ENCODE results near the gene KDM4B.

KDM4B gene

DNA sequence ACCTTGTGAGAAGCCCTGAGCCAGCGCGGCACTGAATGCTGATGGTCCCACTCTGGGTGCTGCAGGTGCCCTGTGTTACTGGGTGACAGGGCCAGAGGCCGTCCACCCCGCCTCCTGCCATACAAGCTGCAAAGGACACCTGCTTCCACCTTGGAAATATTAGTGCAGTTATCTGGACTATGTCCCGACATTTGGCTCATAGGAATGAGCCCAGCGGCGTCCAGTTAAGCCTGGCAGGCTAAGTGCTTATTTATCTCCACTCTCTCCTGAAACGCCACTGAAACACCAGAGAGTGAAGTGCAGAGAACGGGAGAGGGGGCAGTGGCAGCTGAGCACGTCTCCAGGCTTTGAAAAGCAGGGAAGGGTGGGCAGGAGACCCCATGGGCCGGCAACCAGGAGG lies 145.8 kb downstream of the KDM4B start:
- no peak for DNase-seq (ENCODE audit: low read depth in 2 of 2)
- no peak overlapping the region for H3K4me3 ChIP-seq (replicated peaks in 1 of 2; ENCODE audit: low read depth in 2 of 2, low read length in 2 of 2)
- TF ChIP-seq, protein P1, sequence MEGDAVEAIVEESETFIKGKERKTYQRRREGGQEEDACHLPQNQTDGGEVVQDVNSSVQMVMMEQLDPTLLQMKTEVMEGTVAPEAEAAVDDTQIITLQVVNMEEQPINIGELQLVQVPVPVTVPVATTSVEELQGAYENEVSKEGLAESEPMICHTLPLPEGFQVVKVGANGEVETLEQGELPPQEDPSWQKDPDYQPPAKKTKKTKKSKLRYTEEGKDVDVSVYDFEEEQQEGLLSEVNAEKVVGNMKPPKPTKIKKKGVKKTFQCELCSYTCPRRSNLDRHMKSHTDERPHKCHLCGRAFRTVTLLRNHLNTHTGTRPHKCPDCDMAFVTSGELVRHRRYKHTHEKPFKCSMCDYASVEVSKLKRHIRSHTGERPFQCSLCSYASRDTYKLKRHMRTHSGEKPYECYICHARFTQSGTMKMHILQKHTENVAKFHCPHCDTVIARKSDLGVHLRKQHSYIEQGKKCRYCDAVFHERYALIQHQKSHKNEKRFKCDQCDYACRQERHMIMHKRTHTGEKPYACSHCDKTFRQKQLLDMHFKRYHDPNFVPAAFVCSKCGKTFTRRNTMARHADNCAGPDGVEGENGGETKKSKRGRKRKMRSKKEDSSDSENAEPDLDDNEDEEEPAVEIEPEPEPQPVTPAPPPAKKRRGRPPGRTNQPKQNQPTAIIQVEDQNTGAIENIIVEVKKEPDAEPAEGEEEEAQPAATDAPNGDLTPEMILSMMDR (IDR thresholded peaks at IDR 0.05; ENCODE audit: low read depth, low read length) = no peak

DNA sequence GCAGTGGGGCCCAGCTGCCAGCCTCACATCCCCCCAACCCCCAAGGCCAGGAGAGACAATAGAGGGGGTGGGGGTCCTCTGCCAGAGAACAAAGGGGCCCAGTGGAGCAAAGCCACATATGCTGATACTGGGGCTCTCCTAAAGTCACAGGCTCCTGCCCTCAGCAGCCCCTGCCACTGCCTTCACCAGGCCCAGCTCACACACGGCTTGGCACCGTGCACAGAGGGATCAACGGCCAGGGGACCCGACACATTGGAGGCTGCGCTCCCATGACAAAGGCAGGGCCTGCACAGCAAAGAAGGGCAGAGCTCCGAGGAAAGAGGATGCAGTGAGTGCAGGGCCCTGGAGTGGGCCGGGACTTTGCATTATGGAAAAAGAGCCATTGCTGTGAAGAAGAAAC lies 146.4 kb downstream of the KDM4B start:
- no peak for DNase-seq (ENCODE audit: low read depth in 2 of 2)
- TF ChIP-seq, protein P1 (IDR thresholded peaks at IDR 0.05; ENCODE audit: low read depth, low read length) = no peak
- H3K4me3 ChIP-seq (replicated peaks in 1 of 2; ENCODE audit: low read depth in 2 of 2, low read length in 2 of 2) = no peak overlapping the region

DNA sequence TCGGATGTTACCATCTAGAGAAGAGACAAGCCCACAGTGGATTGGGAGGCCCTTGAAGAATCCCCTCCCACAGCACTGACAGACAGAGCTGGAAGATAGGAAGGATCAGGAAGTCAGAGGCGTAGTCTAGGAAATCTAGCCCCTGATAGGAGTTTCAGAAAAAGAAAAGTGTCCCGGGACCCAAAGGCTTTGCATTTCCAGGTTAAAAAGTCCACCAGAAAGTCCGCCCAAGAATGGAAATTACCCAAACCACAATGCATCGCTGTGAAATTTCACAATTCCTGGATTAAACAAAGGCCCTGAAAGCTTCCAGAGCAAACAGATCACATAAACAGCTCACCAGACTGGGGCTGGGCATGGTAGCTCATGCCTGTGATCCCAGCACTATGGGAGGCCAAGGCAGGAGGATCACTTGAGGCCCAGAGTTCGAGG lies 146.9 kb downstream of the KDM4B start:
- DNase-seq (ENCODE audit: low read depth in 2 of 2) = peak; percentile 36 to 83
- TF ChIP-seq, protein P1 (IDR thresholded peaks at IDR 0.05; ENCODE audit: low read depth, low read length) = no peak
- no peak overlapping the region for H3K4me3 ChIP-seq (replicated peaks in 1 of 2; ENCODE audit: low read depth in 2 of 2, low read length in 2 of 2)

DNA sequence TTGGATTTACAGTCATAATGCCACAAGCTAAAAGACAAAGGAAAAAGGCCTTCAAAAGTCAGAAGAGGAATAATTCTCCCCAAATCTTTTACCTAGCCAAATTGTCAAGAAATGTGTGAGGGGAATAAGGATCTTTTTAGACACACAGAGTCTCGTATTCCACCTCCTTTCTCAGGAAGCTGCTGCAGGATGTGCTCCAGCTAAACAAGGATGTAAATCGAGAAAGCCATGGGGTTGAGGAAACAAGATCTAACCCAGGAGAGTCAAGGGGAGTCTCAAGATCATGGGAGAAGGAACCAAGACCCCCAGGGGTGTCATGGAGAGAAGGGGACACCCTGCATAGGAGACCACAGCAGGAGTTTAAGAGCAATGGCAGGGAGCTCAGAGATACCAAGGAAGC lies 147.4 kb downstream of the KDM4B start:
- TF ChIP-seq, protein P1 (IDR thresholded peaks at IDR 0.05; ENCODE audit: low read depth, low read length) = no peak
- no peak overlapping the region for H3K4me3 ChIP-seq (replicated peaks in 1 of 2; ENCODE audit: low read depth in 2 of 2, low read length in 2 of 2)
- no peak for DNase-seq (ENCODE audit: low read depth in 2 of 2)

DNA sequence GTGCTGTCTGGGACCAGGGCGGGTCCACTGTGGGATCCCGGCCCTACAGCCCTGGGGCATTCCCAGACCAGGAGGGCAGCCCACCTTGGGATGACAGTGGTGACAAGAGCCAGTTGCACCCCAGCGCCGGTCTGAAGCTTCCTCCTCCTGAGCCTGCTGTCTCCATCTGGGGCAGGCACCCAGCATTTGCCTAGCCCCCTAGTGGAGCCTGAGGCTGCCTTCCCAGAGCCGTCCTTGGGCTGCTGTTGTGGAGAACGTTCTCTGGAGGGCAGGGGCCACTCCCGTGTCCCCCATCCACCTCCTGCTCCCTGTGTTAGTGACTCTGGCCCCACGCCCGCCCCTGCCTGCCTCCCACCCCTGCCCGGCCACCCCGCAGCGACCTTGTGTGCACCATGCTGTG lies 148.5 kb downstream of the KDM4B start:
- no peak for DNase-seq (ENCODE audit: low read depth in 2 of 2)
- TF ChIP-seq, protein P1 (IDR thresholded peaks at IDR 0.05; ENCODE audit: low read depth, low read length) = no peak

DNA sequence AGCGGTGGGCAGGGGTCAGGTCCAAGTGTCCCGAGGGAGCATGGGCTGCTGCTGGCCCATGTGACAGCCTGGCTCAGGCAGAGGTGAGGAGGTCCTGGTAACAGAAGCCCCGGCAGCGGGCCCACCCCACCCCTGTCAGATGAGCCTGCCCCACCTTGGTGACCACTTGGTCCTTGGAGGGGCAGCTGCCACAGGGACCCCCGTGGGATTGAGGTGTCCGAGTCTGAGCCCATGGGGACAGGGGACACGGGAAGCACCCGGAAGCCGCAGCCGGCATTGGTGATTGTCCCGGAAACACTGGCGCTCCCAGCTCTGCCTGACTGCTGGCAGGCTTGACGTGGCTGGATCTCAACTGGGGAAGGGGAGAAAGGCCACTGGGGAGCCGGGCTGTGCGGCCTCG lies 149.1 kb downstream of the KDM4B start:
- TF ChIP-seq, protein P1 (IDR thresholded peaks at IDR 0.05; ENCODE audit: low read depth, low read length) = no peak
- no peak overlapping the region for H3K4me3 ChIP-seq (replicated peaks in 1 of 2; ENCODE audit: low read depth in 2 of 2, low read length in 2 of 2)

More for the DNA sequence above, 148.5 kb downstream of the KDM4B start:
- no peak overlapping the region for H3K4me3 ChIP-seq (replicated peaks in 1 of 2; ENCODE audit: low read depth in 2 of 2, low read length in 2 of 2)

DNA sequence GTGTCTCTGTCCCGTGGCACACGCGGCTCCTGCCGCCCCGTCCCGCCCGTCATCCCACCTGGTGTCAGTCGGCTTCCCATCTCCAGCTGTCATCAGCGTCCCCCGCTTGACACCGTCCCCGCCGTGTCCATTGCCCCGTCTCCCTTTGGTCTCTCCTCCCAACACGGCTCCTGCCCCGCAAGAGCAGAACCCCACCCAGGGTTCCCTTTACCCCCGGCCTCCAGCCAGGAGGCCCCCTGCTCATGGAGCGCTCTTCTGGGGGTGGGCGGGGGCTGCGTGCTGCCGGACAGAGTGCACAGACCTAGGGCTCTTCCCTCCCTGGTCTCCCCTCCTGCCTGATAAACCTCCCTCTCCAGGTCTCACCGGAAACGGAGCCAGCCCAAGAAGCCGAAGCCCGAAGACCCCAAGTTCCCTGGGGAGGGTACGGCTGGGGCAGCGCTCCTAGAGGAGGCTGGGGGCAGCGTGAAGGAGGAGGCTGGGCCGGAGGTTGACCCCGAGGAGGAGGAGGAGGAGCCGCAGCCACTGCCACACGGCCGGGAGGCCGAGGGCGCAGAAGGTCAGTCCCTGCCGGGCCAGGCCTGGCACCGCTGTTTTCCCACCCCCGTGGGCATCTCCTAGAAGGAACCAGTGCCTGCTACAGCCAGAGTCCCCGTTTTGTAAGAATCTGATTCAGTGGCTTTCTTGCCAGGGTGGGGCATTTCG lies 150.5 kb downstream of the KDM4B start:
- no peak overlapping the region for H3K4me3 ChIP-seq (replicated peaks in 1 of 2; ENCODE audit: low read depth in 2 of 2, low read length in 2 of 2)
- no peak for DNase-seq (ENCODE audit: low read depth in 2 of 2)
- TF ChIP-seq, protein P1 (IDR thresholded peaks at IDR 0.05; ENCODE audit: low read depth, low read length) = no peak

More for the DNA sequence above, 149.1 kb downstream of the KDM4B start:
- DNase-seq (ENCODE audit: low read depth in 2 of 2) = no peak

Measured in cardiac fibroblast (primary cell).